ENCODE data around the gene HDAC11.

- TF ChIP-seq CTCF (conservative IDR thresholded peaks at IDR 0.05; ENCODE audit: low read depth, low read length), result no peak
- no peak for TF ChIP-seq EZH2 (IDR thresholded peaks at IDR 0.05; ENCODE audit: borderline replicate concordance, low read depth, low read length, poor library complexity, severe bottlenecking)
Measured at GRCh38 chr3:13433912-13434311, 46.2 kb upstream of the HDAC11 start.
